Activated T-cell treated with anti-CD3 and anti-CD28 coated beads for 24 hours (primary cell): ENCODE results near the gene ZNRF2.
A peak's percentile ranks its signal among the peaks of the same experiment; 100 is the strongest.

ENCODE experiments used
- DNase-seq: peaks from one replicate; pipeline ENCODE4 v3.0.0-alpha.2; 2020; ENCODE audit warnings: low read depth

ZNRF2 gene

GRCh38 chr7:30322271-30323005 lies 38.0 kb downstream of the ZNRF2 start:
- DNase-seq, result no peak

- no peak for DNase-seq
Observed at GRCh38 chr7:30323006-30323355, 38.6 kb downstream of the ZNRF2 start.

- no peak for DNase-seq
Observed at GRCh38 chr7:30327813-30328212, 43.4 kb downstream of the ZNRF2 start.

- no peak for DNase-seq
Observed at GRCh38 chr7:30328381-30328780, 44.0 kb downstream of the ZNRF2 start.

- DNase-seq, result no peak
Observed at GRCh38 chr7:30329716-30330115, 45.3 kb downstream of the ZNRF2 start.

GRCh38 chr7:30330134-30331111 lies 46.0 kb downstream of the ZNRF2 start:
- DNase-seq, result no peak

GRCh38 chr7:30331338-30331737 lies 46.9 kb downstream of the ZNRF2 start:
- DNase-seq, result no peak

GRCh38 chr7:30332549-30332948 lies 48.2 kb downstream of the ZNRF2 start:
- DNase-seq, result no peak

GRCh38 chr7:30335763-30336487 lies 51.5 kb downstream of the ZNRF2 start:
- DNase-seq, result no peak

- no peak for DNase-seq
Observed at GRCh38 chr7:30344513-30344912, 60.1 kb downstream of the ZNRF2 start.

GRCh38 chr7:30347226-30348082 lies 63.1 kb downstream of the ZNRF2 start:
- DNase-seq, result no peak

GRCh38 chr7:30348083-30348560 lies 63.7 kb downstream of the ZNRF2 start:
- DNase-seq, result peak; percentile 37

- no peak for DNase-seq
Observed at GRCh38 chr7:30349170-30349569, 64.8 kb downstream of the ZNRF2 start.

- no peak for DNase-seq
Observed at GRCh38 chr7:30349816-30350215, 65.4 kb downstream of the ZNRF2 start.

- DNase-seq, result no peak
Observed at GRCh38 chr7:30351286-30351685, 66.9 kb downstream of the ZNRF2 start.

- DNase-seq, result no peak
Observed at GRCh38 chr7:30351724-30352123, 67.3 kb downstream of the ZNRF2 start.

- DNase-seq, result no peak
Observed at GRCh38 chr7:30352169-30352568, 67.8 kb downstream of the ZNRF2 start.

- no peak for DNase-seq
Observed at GRCh38 chr7:30353532-30353931, 69.1 kb downstream of the ZNRF2 start.

- no peak for DNase-seq
Observed at GRCh38 chr7:30353932-30354607, 69.7 kb downstream of the ZNRF2 start.

GRCh38 chr7:30354791-30355190 lies 70.4 kb downstream of the ZNRF2 start:
- DNase-seq, result no peak

- DNase-seq, result no peak
Observed at GRCh38 chr7:30359957-30360356, 75.6 kb downstream of the ZNRF2 start.
